PC-9 (cell line): ENCODE results near the gene SLCO2B1. TPM values are rescaled to one million over a fixed set of nuclear protein-coding genes. Genes with fewer than 3 reads are reported as not detected.

Experiments
- BruUV-seq: library from RNA; stranded (reverse); fragments of 400-500 nt; replicated peaks from 2 replicates; lab custom pipeline; 2021; lab: Mats Ljungman, UMichigan
- CTCF ChIA-PET: fragments of 300-600 bp; sonication (Branson Sonifier 250); formaldehyde crosslinking; loops from one replicate; lab custom pipeline; 2022; ENCODE audit warnings: antibody characterized with exemption; lab: Charles Lee
- POLR2A ChIA-PET: fragments of 300-600 bp; sonication (Branson Sonifier 250); formaldehyde crosslinking; loops from one replicate; lab custom pipeline; 2022; ENCODE audit warnings: antibody characterized with exemption; ENCODE audit not compliant: unreplicated experiment; lab: Charles Lee
- DNase-seq, 2 experiments: peaks; one replicate each; pipeline versions ENCODE4 v3.0.0 to v3.0.0-alpha.2; 2015 to 2022; ENCODE audit warnings: mixed read lengths in 1 of 2
- H2AFZ ChIP-seq: fragments of 200-600 bp; sonication (generic); 2 replicates; pipeline ENCODE4 v1.8.1; 2017; ENCODE audit warnings: antibody characterized with exemption
- H3F3A ChIP-seq: fragments of 200-600 bp; sonication (generic); 2 replicates; pipeline ENCODE4 v1.8.1; 2017; ENCODE audit warnings: antibody characterized with exemption, mild to moderate bottlenecking, low read depth; ENCODE audit not compliant: insufficient read depth
- H3K27ac ChIP-seq: fragments of 200-600 bp; sonication (generic); 2 replicates; pipeline ENCODE4 v1.6.1; 2016; ENCODE audit warnings: mixed run types
- H3K27me3 ChIP-seq: fragments of 200-600 bp; sonication (generic); 2 replicates; pipeline ENCODE4 v1.6.1; 2016; ENCODE audit warnings: low read depth, mixed run types; ENCODE audit not compliant: insufficient read depth
- H3K36me3 ChIP-seq: fragments of 200-600 bp; sonication (generic); 2 replicates; pipeline ENCODE4 v1.6.1; 2016; ENCODE audit warnings: low read depth, mixed run types
- H3K4me1 ChIP-seq: fragments of 200-600 bp; sonication (generic); replicated peaks from 2 replicates; pipeline ENCODE4 v1.6.1; 2016; ENCODE audit warnings: mixed run types; ENCODE audit not compliant: insufficient read depth
- H3K4me2 ChIP-seq: fragments of 200-600 bp; sonication (generic); 2 replicates; pipeline ENCODE4 v1.6.1; 2017; ENCODE audit warnings: mixed run types
- H3K4me3 ChIP-seq: fragments of 200-600 bp; sonication (generic); 2 replicates; pipeline ENCODE4 v1.6.1; 2016; ENCODE audit warnings: mixed run types
- H3K79me2 ChIP-seq: fragments of 200-600 bp; sonication (generic); 2 replicates; pipeline ENCODE4 v1.6.1; 2017; ENCODE audit warnings: low read depth, mixed run types
- H3K9me2 ChIP-seq: fragments of 200-600 bp; sonication (generic); 2 replicates; pipeline ENCODE4 v1.8.1; 2017; ENCODE audit warnings: mild to moderate bottlenecking; ENCODE audit not compliant: insufficient read depth
- H3K9me3 ChIP-seq: fragments of 200-600 bp; sonication (generic); 2 replicates; pipeline ENCODE4 v1.8.1; 2016; ENCODE audit warnings: low read depth; ENCODE audit not compliant: insufficient read depth
- H4K20me1 ChIP-seq: fragments of 200-600 bp; sonication (generic); 2 replicates; pipeline ENCODE4 v1.8.1; 2017; ENCODE audit not compliant: insufficient read depth
- EZH2 ChIP-seq: fragments of 200-600 bp; sonication (generic); IDR thresholded peaks from 2 replicates; pipeline ENCODE4 v1.8.0; 2017; ENCODE audit warnings: antibody characterized with exemption, low read depth
- intact Hi-C: fragments of 100-400 bp; cut with micrococcal nuclease; formaldehyde crosslinking; loops from one replicate; pipeline ENCODE4 v1.10.0; 2022; ENCODE audit not compliant: unreplicated experiment
- total RNA-seq: library from RNA; stranded (reverse); gene quantifications from 2 replicates; pipeline ENCODE4 v1.2.3, GENCODE V29; 2021
- TF ChIP-seq, protein P1 (sequence below): fragments of 200-600 bp; sonication (generic); conservative IDR thresholded peaks from 2 replicates; pipeline ENCODE4 v1.6.1; 2017; ENCODE audit warnings: mixed run types, antibody characterized with exemption, mild to moderate bottlenecking, moderate library complexity

The SLCO2B1 gene
- total RNA-seq, 1 experiment from 2014 or later, result 1.3 TPM

DNA sequence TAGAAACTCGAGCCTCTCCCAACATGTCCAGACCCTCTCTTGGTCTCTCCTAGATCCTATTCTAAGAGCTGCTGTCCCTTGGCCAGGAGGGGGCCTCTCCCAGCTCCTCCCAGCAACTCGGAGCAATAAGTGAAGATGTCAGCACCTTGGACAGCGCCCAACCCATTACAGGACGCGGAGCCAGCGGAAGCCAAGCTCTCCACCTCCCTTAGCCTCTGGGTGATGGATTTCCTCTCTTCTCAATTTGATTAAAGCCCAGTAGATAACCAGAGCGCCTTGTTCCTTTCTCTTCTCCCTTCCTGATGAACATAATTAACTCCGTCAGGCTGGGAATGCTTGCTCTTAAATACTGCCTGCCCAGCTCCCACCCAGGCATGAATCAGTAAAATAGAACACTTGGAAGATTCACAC, 63.5 kb downstream of the SLCO2B1 start:
- no TSS peak for BruUV-seq

DNA sequence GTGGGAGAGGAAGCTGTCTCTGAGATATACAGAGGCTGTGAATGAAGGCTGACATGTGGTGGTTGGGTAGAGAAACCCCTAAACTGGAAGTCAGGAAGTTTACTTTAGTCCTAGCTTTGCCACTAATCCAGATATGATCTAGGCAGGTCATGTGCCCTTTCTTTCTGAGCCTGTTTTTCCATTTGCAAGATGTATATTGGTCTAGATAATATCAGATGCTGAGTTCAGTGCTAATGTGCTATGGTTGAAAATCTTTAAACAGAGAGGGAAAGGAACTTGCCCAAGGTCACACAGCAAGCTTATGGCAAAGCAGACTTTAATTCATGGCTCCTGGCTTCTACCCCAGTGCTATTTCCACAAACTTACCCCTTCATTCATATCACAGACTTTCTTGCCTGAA, 63.9 kb downstream of the SLCO2B1 start:
- TF ChIP-seq EZH2, result no peak
- TF ChIP-seq, protein P1, sequence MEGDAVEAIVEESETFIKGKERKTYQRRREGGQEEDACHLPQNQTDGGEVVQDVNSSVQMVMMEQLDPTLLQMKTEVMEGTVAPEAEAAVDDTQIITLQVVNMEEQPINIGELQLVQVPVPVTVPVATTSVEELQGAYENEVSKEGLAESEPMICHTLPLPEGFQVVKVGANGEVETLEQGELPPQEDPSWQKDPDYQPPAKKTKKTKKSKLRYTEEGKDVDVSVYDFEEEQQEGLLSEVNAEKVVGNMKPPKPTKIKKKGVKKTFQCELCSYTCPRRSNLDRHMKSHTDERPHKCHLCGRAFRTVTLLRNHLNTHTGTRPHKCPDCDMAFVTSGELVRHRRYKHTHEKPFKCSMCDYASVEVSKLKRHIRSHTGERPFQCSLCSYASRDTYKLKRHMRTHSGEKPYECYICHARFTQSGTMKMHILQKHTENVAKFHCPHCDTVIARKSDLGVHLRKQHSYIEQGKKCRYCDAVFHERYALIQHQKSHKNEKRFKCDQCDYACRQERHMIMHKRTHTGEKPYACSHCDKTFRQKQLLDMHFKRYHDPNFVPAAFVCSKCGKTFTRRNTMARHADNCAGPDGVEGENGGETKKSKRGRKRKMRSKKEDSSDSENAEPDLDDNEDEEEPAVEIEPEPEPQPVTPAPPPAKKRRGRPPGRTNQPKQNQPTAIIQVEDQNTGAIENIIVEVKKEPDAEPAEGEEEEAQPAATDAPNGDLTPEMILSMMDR, result no peak
- DNase-seq, result no peak
- Histone ChIP-seq H3K4me1 (no peaks in the 10 kb centered on the region), H3K79me2 (no peaks in the 10 kb centered on the region), H3K4me2 (no peak overlapping the region), H3K4me3 (no peak overlapping the region), H2AFZ (no peak overlapping the region), H3K36me3 (no peaks in the 10 kb centered on the region), H3K27me3 (peaks cover 4% of the 10 kb centered on the region; the same call in 1 of the 2 replicates), H4K20me1 (no peaks in the 10 kb centered on the region), H3K9me2 (no peaks in the 10 kb centered on the region; the same call in 1 of the 2 replicates), H3K9me3 (no peaks in the 10 kb centered on the region), H3K27ac (no peak overlapping the region), H3F3A (no peaks in the 10 kb centered on the region)
- no TSS peak for BruUV-seq
- ChIA-PET CTCF (interaction anchor here (0.8 to 1.1 kb wide), 2 partner anchors 9 to 10 kb away, joined by 3 to 5 read pairs; no protein-coding TSS in a partner anchor), POLR2A (no interaction called here)
- intact Hi-C loops, result no loop called here

More for the DNA sequence above, 63.5 kb downstream of the SLCO2B1 start:
- Histone ChIP-seq H3F3A (no peaks in the 10 kb centered on the region), H2AFZ (no peak overlapping the region), H4K20me1 (no peaks in the 10 kb centered on the region), H3K4me2 (no peak overlapping the region), H3K27me3 (peaks cover 8% of the 10 kb centered on the region; the same call in 1 of the 2 replicates), H3K9me3 (no peaks in the 10 kb centered on the region), H3K4me1 (no peaks in the 10 kb centered on the region), H3K79me2 (no peaks in the 10 kb centered on the region), H3K36me3 (no peaks in the 10 kb centered on the region), H3K27ac (no peak overlapping the region), H3K9me2 (no peaks in the 10 kb centered on the region; the same call in 1 of the 2 replicates), H3K4me3 (no peak overlapping the region)
- TF ChIP-seq EZH2, result no peak
- TF ChIP-seq, protein P1, result no peak
- POLR2A ChIA-PET, result no interaction called here
- DNase-seq, result peak; percentile 61 to 66
- intact Hi-C loops, result no loop called here
- CTCF ChIA-PET, result interaction anchor here (0.8 to 1.1 kb wide), 2 partner anchors 10 kb away, joined by 3 to 5 read pairs; no protein-coding TSS in a partner anchor

- BruUV-seq, result no TSS peak
- intact Hi-C loops, result no loop called here
- DNase-seq, result no peak
- no peaks in the 10 kb centered on the region for H3K4me1 ChIP-seq
- H3K4me2 ChIP-seq, result no peak overlapping the region
- H3K9me2 ChIP-seq, result no peaks in the 10 kb centered on the region
- peaks cover 19% of the 10 kb centered on the region for H3K27me3 ChIP-seq
- no peak overlapping the region for H3K27ac ChIP-seq
- no peaks in the 10 kb centered on the region for H3F3A ChIP-seq
- no peaks in the 10 kb centered on the region for H4K20me1 ChIP-seq
- H3K9me3 ChIP-seq, result no peaks in the 10 kb centered on the region
- H3K79me2 ChIP-seq, result no peaks in the 10 kb centered on the region
- CTCF ChIA-PET, result no interaction called here
- POLR2A ChIA-PET, result no interaction called here
- H3K4me3 ChIP-seq, result no peak overlapping the region
- no peaks in the 10 kb centered on the region for H3K36me3 ChIP-seq
- no peak for TF ChIP-seq EZH2
- TF ChIP-seq, protein P1, result no peak
- H2AFZ ChIP-seq, result no peak overlapping the region
Measured at GRCh38 chr11:75219869-75220268, 69.0 kb downstream of the SLCO2B1 start.
